HepG2 (cell line): Measurements from ENCODE around the gene ACSL5. TPM values are rescaled to one million over a fixed set of nuclear protein-coding genes. Genes with fewer than 3 reads are reported as not detected.

ENCODE experiments used
- ATAC-seq: fragments of 200-7000 bp; cut with Tn5 transposase; 3 replicates; pipeline ENCODE4 v1.9.1; 2020; ENCODE audit warnings: mild to moderate bottlenecking, moderate library complexity
- BruUV-seq: library from RNA; stranded (reverse); fragments of 400-500 nt; replicated peaks from 2 replicates; lab custom pipeline; 2021; lab: Mats Ljungman, UMichigan
- CTCF ChIA-PET: fragments of 300-600 bp; formaldehyde crosslinking; extraction: SDS; loops from one replicate; lab custom pipeline; 2021; ENCODE audit warnings: low total read pairs, inconsistent platforms, low intra/inter-chr PET ratio; lab: Yijun Ruan, JAX
- POLR2A ChIA-PET: fragments of 350-600 bp; sonication (Branson Sonifier 250); formaldehyde crosslinking; loops from one replicate; lab custom pipeline; 2020; ENCODE audit warnings: antibody characterized with exemption, inconsistent platforms; lab: Yijun Ruan, JAX
- DNase-seq: peaks from one replicate; pipeline ENCODE4 v3.0.0-alpha.2; 2015; ENCODE audit warnings: low spot score
- FAIRE-seq: peaks from 3 replicates; lab custom pipeline; 2011; peaks lifted over from hg19 to GRCh38; lab: Jason Lieb, UNC
- H2AFZ ChIP-seq: one replicate; pipeline ENCODE4 v1.6.1; 2011; ENCODE audit warnings: low read length, inconsistent platforms
- H3K27ac ChIP-seq: fragments of 300-600 bp; 3 replicates; pipeline ENCODE4 v1.8.0; 2011; ENCODE audit warnings: mixed run types, mild to moderate bottlenecking, mixed read lengths, low read length, inconsistent platforms; ENCODE audit not compliant: insufficient read depth; ENCODE audit errors: extremely low read length
- H3K27me3 ChIP-seq, 2 experiments: fragments of 200-600 bp in 1 of 2; 2 replicates in 1 of 2; 3 replicates in 1 of 2; pipeline versions ENCODE4 v1.6.0 to v1.8.0; 2011; ENCODE audit warnings: low read length in 2 of 2, mild to moderate bottlenecking in 2 of 2, moderate library complexity in 2 of 2, inconsistent platforms in 1 of 2; ENCODE audit not compliant: insufficient read depth in 2 of 2, control insufficient read depth in 1 of 2
- H3K36me3 ChIP-seq, 2 experiments: fragments of 200-600 bp in 1 of 2; replicated peaks in 1 of 2; 2 replicates in 1 of 2; 3 replicates in 1 of 2; pipeline versions ENCODE4 v1.5.1 to v1.8.0; 2011; ENCODE audit warnings: low read length in 2 of 2, inconsistent platforms in 1 of 2; ENCODE audit not compliant: insufficient read depth in 2 of 2, control insufficient read depth in 1 of 2
- H3K4me1 ChIP-seq: 2 replicates; pipeline ENCODE4 v1.5.1; 2012; ENCODE audit warnings: low read length, inconsistent platforms; ENCODE audit not compliant: insufficient read depth
- H3K4me2 ChIP-seq: 2 replicates; pipeline ENCODE4 v1.6.0; 2011; ENCODE audit warnings: low read depth, low read length, inconsistent platforms
- H3K4me3 ChIP-seq, 3 experiments: fragments of 200-600 bp in 1 of 3; sonication (generic), shearing (Covaris generic) in 1 of 3; replicated peaks in 1 of 3; 2 replicates each; pipeline ENCODE4 v1.5.1; 2011 to 2016; ENCODE audit warnings: low read length in 3 of 3, inconsistent platforms in 2 of 3, low read depth in 2 of 3, mild to moderate bottlenecking in 2 of 3, control low read depth in 1 of 3, mixed read lengths in 1 of 3; ENCODE audit not compliant: insufficient read depth in 1 of 3
- H3K79me2 ChIP-seq: one replicate; pipeline ENCODE4 v1.6.1; 2011; ENCODE audit warnings: low read length, inconsistent platforms; ENCODE audit not compliant: insufficient read depth
- H3K9ac ChIP-seq: 2 replicates; pipeline ENCODE4 v1.6.0; 2011; ENCODE audit warnings: mild to moderate bottlenecking, low read depth, low read length, inconsistent platforms; ENCODE audit not compliant: insufficient read depth
- H3K9me3 ChIP-seq: 2 replicates; pipeline ENCODE4 v1.5.1; 2012; ENCODE audit warnings: mild to moderate bottlenecking, low read length
- H4K20me1 ChIP-seq: 2 replicates; pipeline ENCODE4 v1.6.0; 2011; ENCODE audit warnings: inconsistent platforms, mild to moderate bottlenecking, low read length, moderate library complexity; ENCODE audit not compliant: insufficient read depth
- AGO1 ChIP-seq: fragments of 200-400 bp; formaldehyde crosslinking; IDR thresholded peaks from 2 replicates; pipeline ENCODE4 v1.6.1; 2017; ENCODE audit warnings: mild to moderate bottlenecking, low read depth, low read length, moderate library complexity; ENCODE audit not compliant: poor library complexity, severe bottlenecking
- CBX1 ChIP-seq: IDR thresholded peaks from one replicate; pipeline ENCODE4 v1.6.1; 2016; ENCODE audit warnings: antibody characterized with exemption, low read depth
- HNRNPK ChIP-seq: fragments of 200-400 bp; formaldehyde crosslinking; IDR thresholded peaks from 2 replicates; pipeline ENCODE4 v1.6.1; 2018; ENCODE audit warnings: low read length, low read depth, moderate library complexity, mild to moderate bottlenecking; ENCODE audit not compliant: poor library complexity, severe bottlenecking
- HNRNPLL ChIP-seq: fragments of 200-400 bp; formaldehyde crosslinking; IDR thresholded peaks from 2 replicates; pipeline ENCODE4 v1.6.1; 2017; ENCODE audit warnings: mild to moderate bottlenecking, low read depth, low read length; ENCODE audit not compliant: poor library complexity, severe bottlenecking
- MAFG ChIP-seq: sonication (generic); formaldehyde crosslinking; IDR thresholded peaks from 2 replicates; pipeline ENCODE4 v1.5.1; 2020; ENCODE audit warnings: mild to moderate bottlenecking, missing genetic modification reagents
- MEF2D ChIP-seq: sonication (generic); formaldehyde crosslinking; IDR thresholded peaks from 2 replicates; pipeline ENCODE4 v1.5.1; 2020; ENCODE audit warnings: mild to moderate bottlenecking, missing genetic modification reagents
- NAIF1 ChIP-seq: sonication (generic); formaldehyde crosslinking; IDR thresholded peaks from 2 replicates; pipeline ENCODE4 v1.5.0; 2020; ENCODE audit warnings: mild to moderate bottlenecking, missing genetic modification reagents, borderline replicate concordance
- PCBP1 ChIP-seq: fragments of 200-400 bp; formaldehyde crosslinking; IDR thresholded peaks from 2 replicates; pipeline ENCODE4 v1.6.1; 2017; ENCODE audit warnings: mild to moderate bottlenecking, low read depth, low read length, borderline replicate concordance
- PCBP2 ChIP-seq: fragments of 200-400 bp; formaldehyde crosslinking; optimal IDR thresholded peaks from 2 replicates; pipeline ENCODE3; 2018; ENCODE audit warnings: low read length, low read depth; ENCODE audit not compliant: poor library complexity, severe bottlenecking
- RARG ChIP-seq: sonication (generic); formaldehyde crosslinking; IDR thresholded peaks from 2 replicates; pipeline ENCODE4 v1.4.0; 2020; ENCODE audit warnings: low read depth, mild to moderate bottlenecking, missing genetic modification reagents
- SMAD1 ChIP-seq: sonication (generic); formaldehyde crosslinking; IDR thresholded peaks from 2 replicates; pipeline ENCODE4 v1.4.0; 2020; ENCODE audit warnings: missing genetic modification reagents, low read depth, mild to moderate bottlenecking, borderline replicate concordance
- ZNF205 ChIP-seq: IDR thresholded peaks from 2 replicates; pipeline ENCODE4 v1.6.1; 2018; ENCODE audit warnings: missing biosample characterization, missing genetic modification reagents
- ZNF260 ChIP-seq: sonication (generic); formaldehyde crosslinking; IDR thresholded peaks from 2 replicates; pipeline ENCODE4 v1.4.0; 2020; ENCODE audit warnings: missing genetic modification reagents, low read depth, mild to moderate bottlenecking, borderline replicate concordance
- ZNF703 ChIP-seq: sonication (generic); formaldehyde crosslinking; IDR thresholded peaks from 2 replicates; pipeline ENCODE4 v1.5.1; 2020; ENCODE audit warnings: missing genetic modification reagents, mild to moderate bottlenecking, moderate library complexity, borderline replicate concordance
- WGBS: methylation state at CpG from one replicate; pipeline ENCODE4 v1.1.6; 2017; ENCODE audit warnings: low lambda C conversion rate; 5-methylcytosine and 5-hydroxymethylcytosine counted together
- in situ Hi-C: cut with HindIII; loops from 2 replicates; pipeline ENCODE4 v1.10.0; 2017; ENCODE audit warnings: low pct_unique_long_range_greater_than_20kb; ENCODE audit not compliant: extremely low pct_ligation_motif_present
- intact Hi-C: fragments of 100-400 bp; cut with micrococcal nuclease; formaldehyde crosslinking; loops from one replicate; pipeline ENCODE4 v1.10.0; 2022; ENCODE audit not compliant: unreplicated experiment
- polyA plus RNA-seq, 8 experiments: library from polyadenylated mRNA; depleted of rRNA in 3 of 8; stranded (reverse) in 7 of 8; unstranded in 1 of 8; fragments of >200 nt; fragmentation: Illumina TruSeq in 4 of 8; extraction: Trizol in 4 of 8; gene quantifications; 2 replicates each; pipeline versions ENCODE4 v1.2.1 to v1.2.3, GENCODE V29; 2011 to 2016; ENCODE audit warnings: low read depth in 4 of 8, missing spikeins in 1 of 8, mixed read lengths in 1 of 8; ENCODE audit not compliant: insufficient read depth in 1 of 8
- total RNA-seq, 5 experiments: library from RNA; depleted of rRNA; stranded (reverse); fragments of >200 nt; fragmentation: Illumina TruSeq; extraction: Trizol; gene quantifications; 2 replicates each; pipeline ENCODE4 v1.2.3, GENCODE V29; 2016; ENCODE audit warnings: low read depth in 1 of 5
- TF ChIP-seq, protein P1 (sequence below): sonication (generic); formaldehyde crosslinking; IDR thresholded peaks from 2 replicates; pipeline ENCODE4 v1.8.0; 2022; ENCODE audit warnings: mild to moderate bottlenecking, missing genetic modification reagents
- TF ChIP-seq, protein P2 (sequence below): sonication (generic); formaldehyde crosslinking; IDR thresholded peaks from 2 replicates; pipeline ENCODE4 v1.4.0; 2020; ENCODE audit warnings: missing genetic modification reagents

The ACSL5 gene
- total and polyA plus RNA-seq, 2 of the 13 experiments (the other 11 are each of a cell fraction or from before 2014, with no cell fraction given), result 56.4 to 82.5 TPM

DNA sequence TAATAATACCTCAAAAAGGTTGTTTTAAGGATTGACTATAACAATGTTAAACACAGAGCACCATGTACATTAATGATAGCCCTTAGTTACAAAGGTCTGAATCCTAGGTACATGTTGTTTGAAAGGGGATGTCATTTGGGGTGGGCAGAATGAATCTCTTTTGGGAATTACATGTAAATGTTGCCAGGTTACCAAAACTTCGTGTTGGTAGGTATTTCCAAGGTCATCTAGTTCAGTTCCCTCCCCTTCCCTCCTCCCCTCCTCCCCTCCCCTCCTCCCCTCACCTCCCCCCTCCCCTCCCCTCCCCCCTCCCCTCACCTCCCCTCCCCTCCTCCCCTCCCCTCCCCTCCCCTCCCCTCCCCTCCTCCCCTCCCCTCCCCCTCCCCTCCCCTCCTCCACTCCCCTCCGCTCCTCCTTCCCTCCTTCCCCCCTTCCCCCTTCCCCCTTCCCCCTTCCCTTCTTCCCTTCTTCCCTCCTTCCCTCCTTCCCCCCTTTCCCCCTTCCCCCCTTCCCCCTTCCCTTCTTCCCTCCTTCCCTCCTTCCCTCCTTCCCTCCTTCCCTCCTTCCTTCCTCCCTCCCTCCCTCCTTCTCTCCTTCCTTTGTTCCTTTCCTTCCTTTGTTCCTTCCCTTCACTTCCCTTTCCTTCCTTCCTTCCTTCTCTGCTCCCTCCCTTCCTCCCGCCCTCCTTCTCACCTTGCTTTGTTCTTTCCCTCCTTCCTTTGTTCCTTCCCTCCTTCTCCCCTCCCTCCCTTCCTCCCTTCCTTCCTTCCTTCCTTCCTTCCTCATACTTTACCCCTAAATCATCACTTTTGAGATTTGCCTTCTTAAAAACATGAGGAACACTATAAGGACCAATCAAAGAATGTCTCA, 81.2 kb downstream of the ACSL5 start:
- DNase-seq, result no peak
- ChIA-PET POLR2A (no interaction called here), CTCF (no interaction called here)
- no peak overlapping the region for H2AFZ ChIP-seq
- intact Hi-C loops, result no loop called here
- H3K4me3 ChIP-seq, result no peak overlapping the region
- ATAC-seq, result no peak
- H3K9me3 ChIP-seq, result no peaks in the 10 kb centered on the region
- no peak overlapping the region for H3K9ac ChIP-seq
- FAIRE-seq, result no peak
- H3K79me2 ChIP-seq, result peaks cover 17% of the 10 kb centered on the region
- TF ChIP-seq CBX1, result no peak
- peak; percentile 97 for TF ChIP-seq HNRNPK
- TF ChIP-seq ZNF703, result no peak
- TF ChIP-seq, protein P1, sequence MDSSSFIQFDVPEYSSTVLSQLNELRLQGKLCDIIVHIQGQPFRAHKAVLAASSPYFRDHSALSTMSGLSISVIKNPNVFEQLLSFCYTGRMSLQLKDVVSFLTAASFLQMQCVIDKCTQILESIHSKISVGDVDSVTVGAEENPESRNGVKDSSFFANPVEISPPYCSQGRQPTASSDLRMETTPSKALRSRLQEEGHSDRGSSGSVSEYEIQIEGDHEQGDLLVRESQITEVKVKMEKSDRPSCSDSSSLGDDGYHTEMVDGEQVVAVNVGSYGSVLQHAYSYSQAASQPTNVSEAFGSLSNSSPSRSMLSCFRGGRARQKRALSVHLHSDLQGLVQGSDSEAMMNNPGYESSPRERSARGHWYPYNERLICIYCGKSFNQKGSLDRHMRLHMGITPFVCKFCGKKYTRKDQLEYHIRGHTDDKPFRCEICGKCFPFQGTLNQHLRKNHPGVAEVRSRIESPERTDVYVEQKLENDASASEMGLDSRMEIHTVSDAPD (CRISPR knock-in tag), result no peak
- no peak for TF ChIP-seq HNRNPLL
- TF ChIP-seq MEF2D (CRISPR knock-in tag), result no peak
- TF ChIP-seq ZNF260 (CRISPR knock-in tag), result no peak
- no peak for TF ChIP-seq ZNF205 (CRISPR knock-in tag)
- TF ChIP-seq RARG (CRISPR knock-in tag), result no peak
- TF ChIP-seq, protein P2, sequence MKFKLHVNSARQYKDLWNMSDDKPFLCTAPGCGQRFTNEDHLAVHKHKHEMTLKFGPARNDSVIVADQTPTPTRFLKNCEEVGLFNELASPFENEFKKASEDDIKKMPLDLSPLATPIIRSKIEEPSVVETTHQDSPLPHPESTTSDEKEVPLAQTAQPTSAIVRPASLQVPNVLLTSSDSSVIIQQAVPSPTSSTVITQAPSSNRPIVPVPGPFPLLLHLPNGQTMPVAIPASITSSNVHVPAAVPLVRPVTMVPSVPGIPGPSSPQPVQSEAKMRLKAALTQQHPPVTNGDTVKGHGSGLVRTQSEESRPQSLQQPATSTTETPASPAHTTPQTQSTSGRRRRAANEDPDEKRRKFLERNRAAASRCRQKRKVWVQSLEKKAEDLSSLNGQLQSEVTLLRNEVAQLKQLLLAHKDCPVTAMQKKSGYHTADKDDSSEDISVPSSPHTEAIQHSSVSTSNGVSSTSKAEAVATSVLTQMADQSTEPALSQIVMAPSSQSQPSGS (CRISPR knock-in tag), result no peak
- no peak for TF ChIP-seq AGO1
- TF ChIP-seq PCBP2, result peak; percentile 56
- no peak for TF ChIP-seq NAIF1 (CRISPR knock-in tag)
- peak; percentile 85 for TF ChIP-seq PCBP1
- no peak for TF ChIP-seq SMAD1 (CRISPR knock-in tag)
- no peak for TF ChIP-seq MAFG (CRISPR knock-in tag)
- no peak overlapping the region for H3K4me2 ChIP-seq
- H3K36me3 ChIP-seq, result peaks cover 0 to 1% of the 10 kb centered on the region in 2 experiments; a peak in 1 of 5 replicates
- BruUV-seq, result no TSS peak
- in situ Hi-C loops, result no loop called here
- 73% methylated on average over 3 of the region's 3 CpGs for WGBS
- H4K20me1 ChIP-seq, result no peaks in the 10 kb centered on the region
- H3K4me1 ChIP-seq, result no peaks in the 10 kb centered on the region
- no peaks in the 10 kb centered on the region for H3K27me3 ChIP-seq
- no peak overlapping the region for H3K27ac ChIP-seq
